ENCODE measurements around the gene MVD.

DNA sequence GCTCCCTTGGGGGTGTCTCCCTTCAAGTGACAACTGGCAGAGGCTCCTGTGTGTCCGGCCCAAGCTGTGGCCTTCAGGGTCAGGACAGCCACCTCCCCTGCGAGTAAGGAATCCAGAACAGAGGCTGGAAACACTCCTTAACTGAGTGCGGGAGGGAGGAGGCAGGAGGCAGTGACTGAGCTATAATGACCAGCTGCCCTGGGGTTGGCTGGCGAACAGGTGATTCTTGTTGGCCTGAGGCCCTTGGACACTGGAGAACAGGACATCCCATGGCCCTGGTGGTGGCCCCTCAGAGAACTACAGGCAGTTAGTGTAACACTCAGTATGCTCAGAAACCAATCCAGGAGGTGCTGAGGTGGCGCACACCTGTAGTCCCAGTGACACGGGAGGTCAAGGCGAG lies 32.9 kb upstream of the MVD start:
- TF ChIP-seq CTCF (conservative IDR thresholded peaks at IDR 0.05 in 1 of 2, IDR thresholded peaks at IDR 0.05 in 1 of 2; ENCODE audit: low read depth in 1 of 2, low read length in 2 of 2) = no peak
- no peak for TF ChIP-seq EZH2 (IDR thresholded peaks at IDR 0.05; ENCODE audit: low read length, missing control alignments)

Measured in fibroblast of lung (primary cell).